K562 (cell line): Measurements from ENCODE around the gene FZD4. TPM values are rescaled to one million over a fixed set of nuclear protein-coding genes. Genes with fewer than 3 reads are reported as not detected.
A peak's percentile ranks its signal among the peaks of the same experiment; 100 is the strongest.

Experiments used
- BACH1 ChIP-seq: fragments of 200-800 bp; sonication (Bioruptor generic); IDR thresholded peaks from 2 replicates; pipeline ENCODE4 v1.6.1; 2016; ENCODE audit warnings: missing genetic modification characterization, missing compliant biosample characterization
- CHAMP1 ChIP-seq: fragments of 450-650 bp; IDR thresholded peaks from 2 replicates; pipeline ENCODE4 v1.6.1; 2016; ENCODE audit warnings: mild to moderate bottlenecking
- HDAC6 ChIP-seq: IDR thresholded peaks from 2 replicates; pipeline ENCODE4 v1.6.1; 2012; ENCODE audit warnings: low read depth, mild to moderate bottlenecking, control low read depth, inconsistent platforms, low read length, moderate library complexity
- KAT2B ChIP-seq: IDR thresholded peaks from one replicate; pipeline ENCODE4 v1.6.1; 2012; ENCODE audit warnings: low read depth, mild to moderate bottlenecking, control low read depth, inconsistent platforms, low read length, moderate library complexity
- L3MBTL2 ChIP-seq: fragments of 450-650 bp; IDR thresholded peaks from 2 replicates; pipeline ENCODE4 v1.6.1; 2016; ENCODE audit warnings: mild to moderate bottlenecking, moderate library complexity
- NR2C2 ChIP-seq, 2 experiments: fragments of 200-800 bp in 1 of 2; sonication (Bioruptor generic) in 1 of 2; sonication (generic) in 1 of 2; formaldehyde crosslinking in 1 of 2; IDR thresholded peaks; 2 replicates each; pipeline versions ENCODE4 v1.6.1 to v1.8.0; 2016 to 2022; ENCODE audit warnings: mild to moderate bottlenecking in 1 of 2, missing compliant biosample characterization in 1 of 2, missing genetic modification characterization in 1 of 2, missing genetic modification reagents in 1 of 2
- PHB2 ChIP-seq: fragments of 450-650 bp; IDR thresholded peaks from 2 replicates; pipeline ENCODE4 v1.6.1; 2017; ENCODE audit warnings: low read depth
- POLR3G ChIP-seq: IDR thresholded peaks from 2 replicates; pipeline ENCODE4 v1.6.1; 2011; ENCODE audit not compliant: insufficient read length, insufficient replicate concordance; ENCODE audit errors: extremely low read depth
- PURB ChIP-seq: sonication (generic); formaldehyde crosslinking; IDR thresholded peaks from 2 replicates; pipeline ENCODE4 v1.9.0; 2021; ENCODE audit warnings: low read depth, mild to moderate bottlenecking, missing genetic modification reagents
- ZBTB40 ChIP-seq, 2 experiments: fragments of 450-650 bp in 1 of 2; sonication (generic) in 1 of 2; formaldehyde crosslinking in 1 of 2; IDR thresholded peaks; 2 replicates each; pipeline versions ENCODE4 v1.7.1 to v1.9.0; 2016 to 2022; ENCODE audit warnings: inconsistent platforms in 1 of 2, mild to moderate bottlenecking in 1 of 2, missing genetic modification reagents in 1 of 2
- ZBTB9 ChIP-seq: fragments of 450-650 bp; formaldehyde crosslinking; IDR thresholded peaks from 2 replicates; pipeline ENCODE4 v1.4.0; 2020; ENCODE audit warnings: mild to moderate bottlenecking, moderate library complexity
- polyA plus RNA-seq, 8 experiments: library from polyadenylated mRNA; depleted of rRNA in 4 of 8; stranded (reverse) in 5 of 8; unstranded in 3 of 8; fragments of >200 nt; fragmentation: Nextera tagmentation in 2 of 8; fragmentation: Illumina TruSeq in 1 of 8; extraction: Ambion mirVana in 2 of 8; extraction: Trizol in 1 of 8; gene quantifications; 2 replicates each; pipeline versions ENCODE4 v1.2.1 to v1.2.3, GENCODE V29; 2011 to 2014; ENCODE audit warnings: inconsistent platforms in 1 of 8, missing spikeins in 1 of 8
- total RNA-seq, 7 experiments: library from RNA; depleted of rRNA in 6 of 7; stranded (reverse); fragments of >200 nt in 6 of 7; fragmentation: Illumina TruSeq in 2 of 7; extraction: Trizol in 2 of 7; gene quantifications; 2 replicates each; pipeline versions ENCODE4 v1.2.1 to v1.2.3, GENCODE V29; 2011 to 2021; ENCODE audit warnings: low replicate concordance in 1 of 7

The FZD4 gene
- total and polyA plus RNA-seq, 9 of the 15 experiments (the other 6 are each of a cell fraction or from before 2014, with no cell fraction given): 1.2 to 7.9 (median 5.8) TPM

- TF ChIP-seq NR2C2 (CRISPR knock-in tag; IDR thresholded peaks at IDR 0.05) (no peak), NR2C2 (tag; IDR thresholded peaks at IDR 0.05) (no peak), L3MBTL2 (peak; percentile 52; the same call in 1 of the 2 replicates), ZBTB9 (CRISPR knock-in tag) (no peak), BACH1 (tag) (no peak), HDAC6 (no peak), KAT2B (no peak), PHB2 (no peak), PURB (CRISPR knock-in tag) (no peak), CHAMP1 (no peak), ZBTB40 (IDR thresholded peaks at IDR 0.05) (0 out of 2 replicates have a peak, but pooled peaks have one; percentile 27), ZBTB40 (CRISPR knock-in tag; IDR thresholded peaks at IDR 0.05) (no peak), POLR3G (no peak)
These were observed 705 bp downstream of the FZD4 start (continued) for GRCh38 chr11:86954269-86955110.
